GM20431 (cell line): ENCODE measurements around the gene UBAP2.

Source experiments
- in situ Hi-C: fragments of 300-500 bp; cut with MseI, MboI; formaldehyde crosslinking; loops from one replicate; pipeline ENCODE4 v1.15.0; 2020; ENCODE audit warnings: low sequenced_read_pairs; ENCODE audit not compliant: unreplicated experiment

The UBAP2 gene

DNA sequence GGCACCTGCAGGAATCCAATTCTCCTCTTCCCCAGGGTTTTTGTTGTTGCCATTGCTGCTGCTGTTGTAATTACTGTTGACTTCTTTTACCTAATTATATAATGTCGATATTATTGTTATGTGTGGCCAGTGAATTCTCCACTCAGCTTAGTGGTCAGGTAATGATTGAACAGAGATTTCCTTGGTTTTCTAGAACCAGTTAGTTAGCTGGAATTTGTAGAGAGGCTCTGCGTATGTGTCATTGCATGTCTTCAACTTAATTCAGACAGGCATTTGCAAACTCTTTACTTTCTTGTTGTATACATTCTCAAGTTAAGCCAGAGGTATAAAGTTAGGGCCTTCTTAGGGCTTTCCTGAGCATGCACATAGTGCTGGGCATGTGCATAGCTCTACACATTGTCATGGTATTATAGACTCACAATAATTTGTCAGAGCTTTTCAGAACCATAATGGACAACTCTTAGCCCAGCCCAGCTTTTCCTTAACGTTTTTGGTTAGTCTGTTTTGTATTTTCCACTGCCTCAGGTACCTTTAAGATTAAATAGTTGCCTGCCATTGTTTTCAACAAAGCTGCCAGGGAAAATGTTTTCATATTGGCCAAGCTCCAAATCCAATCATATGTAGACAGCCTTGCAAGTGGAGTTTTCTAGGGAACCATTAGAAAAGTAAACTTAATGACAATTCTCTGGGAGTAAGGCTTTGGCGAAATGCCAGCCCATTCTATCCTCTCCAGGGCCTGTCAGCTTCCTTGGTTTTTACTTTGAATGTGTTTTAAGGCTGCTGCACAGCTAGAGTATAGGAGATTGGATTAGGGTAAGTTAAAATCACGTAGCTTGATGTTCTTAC is 163.6 kb downstream of the UBAP2 start:
- in situ Hi-C loops = no loop called here

DNA sequence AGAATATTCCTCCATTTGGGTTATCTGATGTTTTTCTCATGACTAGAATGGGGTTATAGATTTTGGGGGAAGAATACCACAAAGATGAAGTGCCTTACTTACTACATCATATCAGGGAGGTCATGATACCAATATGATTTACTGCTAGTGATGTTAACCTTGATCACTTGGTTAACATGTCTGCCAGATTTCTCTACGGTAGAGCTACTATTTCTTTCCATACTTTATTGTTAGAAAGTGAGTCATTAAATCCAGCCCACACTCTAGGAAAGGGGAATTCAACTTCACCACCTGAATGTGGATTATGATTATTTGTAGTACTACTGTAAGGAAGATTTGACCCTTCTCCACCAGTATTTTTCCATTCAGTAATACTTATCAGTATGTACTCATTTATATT is 167.1 kb downstream of the UBAP2 start:
- in situ Hi-C loops = no loop called here

DNA sequence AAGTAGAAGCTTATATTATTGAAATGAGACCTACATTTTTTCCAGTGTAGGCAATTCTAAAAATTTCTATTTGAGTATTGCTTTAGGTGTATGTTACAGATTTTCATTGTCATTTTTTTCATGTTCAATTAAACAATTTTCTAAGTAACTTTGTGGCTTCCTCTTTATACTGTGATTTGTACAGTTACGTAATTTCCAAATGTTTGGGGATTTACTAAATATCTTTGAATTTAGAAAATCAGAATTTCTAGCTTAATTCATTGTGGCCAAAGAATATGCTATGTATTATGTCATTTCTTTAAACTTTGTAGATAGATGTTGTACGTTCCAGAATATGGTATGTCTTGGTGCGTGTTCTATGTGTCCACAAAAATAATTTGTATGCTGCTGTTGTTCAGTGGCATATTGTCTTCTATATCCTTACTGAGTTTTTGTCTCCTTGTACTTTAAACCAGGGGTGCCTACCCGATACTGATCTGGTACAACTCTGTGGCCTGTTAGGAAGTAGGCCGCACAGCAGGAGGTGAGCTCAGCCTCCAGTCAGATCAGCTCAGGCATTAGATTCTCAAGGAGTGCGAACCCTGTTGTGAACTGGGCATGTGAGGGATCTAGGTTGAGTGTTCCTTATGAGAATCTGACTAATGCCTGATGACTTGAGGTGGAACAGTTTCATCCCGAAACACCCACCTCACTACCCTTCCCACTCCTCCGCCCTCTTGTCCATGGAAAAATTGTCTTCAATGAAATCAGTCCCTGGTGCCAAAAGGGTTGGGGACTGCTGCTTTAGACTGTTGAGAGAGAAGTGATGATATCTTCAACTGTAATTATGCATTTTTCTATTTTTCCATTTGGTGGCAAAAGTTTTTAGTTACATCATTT is 168.2 kb downstream of the UBAP2 start:
- in situ Hi-C loops = no loop called here

DNA sequence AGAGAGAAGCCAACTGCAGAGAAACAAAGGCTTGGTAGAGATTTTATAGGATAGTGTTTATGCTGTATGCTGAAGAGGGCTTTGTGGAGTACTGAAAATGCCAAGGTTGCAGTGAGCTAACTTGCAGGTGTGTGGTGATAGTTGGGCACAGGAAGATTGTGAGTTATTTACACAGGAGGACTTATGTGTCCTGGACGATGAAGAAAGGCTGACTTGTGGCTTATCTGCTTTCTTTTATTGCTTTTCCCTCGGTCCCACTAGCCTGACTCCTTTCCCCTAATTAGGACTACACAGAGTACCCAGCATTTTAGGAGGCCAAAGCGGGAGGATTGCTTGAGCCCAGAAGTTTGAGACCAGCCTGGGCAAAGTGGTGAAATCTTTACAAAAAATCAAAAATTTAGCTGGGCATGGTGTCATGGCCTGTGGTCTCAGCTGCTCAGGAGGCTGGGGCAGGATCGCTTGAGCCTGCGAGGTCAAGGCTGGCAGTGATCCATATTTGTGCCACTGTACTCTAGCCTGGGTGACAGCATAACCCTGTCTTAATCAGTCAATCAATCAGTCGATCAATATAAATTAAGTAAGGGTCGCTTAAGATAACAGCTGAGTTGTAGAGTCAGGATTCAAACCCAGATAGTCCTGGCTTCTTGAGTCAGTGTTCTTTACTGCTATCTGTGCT is 169.9 kb downstream of the UBAP2 start:
- in situ Hi-C loops = no loop called here

DNA sequence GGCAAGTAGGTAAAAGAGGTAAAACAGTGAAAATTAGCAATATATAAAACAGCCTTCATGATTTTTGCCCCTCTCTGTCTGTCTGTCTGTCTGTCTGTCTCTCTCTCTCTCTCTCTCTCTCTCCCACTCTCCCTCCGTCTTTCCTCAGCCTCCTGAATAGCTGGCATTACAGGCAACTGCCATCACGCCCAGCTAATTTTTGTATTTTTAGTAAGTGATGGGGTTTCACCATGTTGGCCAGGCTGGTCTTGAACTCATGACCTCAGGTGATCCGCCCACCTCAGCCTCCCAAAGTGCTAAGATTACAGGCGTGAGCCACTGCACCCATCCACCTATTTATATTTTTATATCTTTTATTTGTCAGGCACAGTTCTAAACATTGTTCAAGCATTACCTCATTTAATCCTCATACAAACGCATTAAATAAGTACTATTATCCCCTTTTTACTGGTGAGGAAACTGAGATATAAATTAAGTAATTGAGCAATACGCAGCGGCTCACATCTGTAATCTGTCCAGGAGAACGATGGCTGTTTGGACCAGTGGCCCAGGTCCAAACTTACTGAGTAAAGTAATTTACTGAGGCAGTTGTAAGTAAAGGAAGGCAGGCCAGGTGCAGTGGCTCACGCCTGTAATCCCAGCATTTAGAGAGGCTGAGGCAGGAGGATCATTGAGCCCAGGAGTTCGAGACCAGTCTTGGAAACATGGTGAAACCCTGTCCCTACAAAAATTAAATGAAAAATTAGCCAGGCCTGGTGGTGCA is 170.8 kb downstream of the UBAP2 start:
- in situ Hi-C loops = no loop called here
